Measurements from ENCODE around the gene ZFAND6. TPM values are rescaled to one million over a fixed set of nuclear protein-coding genes. Genes with fewer than 3 reads are reported as not detected.
"Not testable (repeated sequence)": the region's sequence is repeated elsewhere in the genome, so short reads cannot be mapped to it uniquely, and the experiment has no call there.

The ZFAND6 gene
- polyA plus RNA-seq, 3 donors from 2014 or later, result 136 to 143 (median 136) TPM

- DNase-seq, result no peak
- Mint-ChIP-seq H3K36me3 (peaks cover 0 to 4% (median 0%) of the 10 kb centered on the region in 3 donors), H3K4me1 (peaks cover 26 to 28% of the 10 kb centered on the region in 2 donors), H3K27ac (peak overlapping the region; percentile 31 to 91 (median 84)), H3K27me3 (ENCODE audit: low read depth in 3 of 3) (peaks cover 2 to 6% (median 4%) of the 10 kb centered on the region in 3 donors), H3K9me3 (no peaks in the 10 kb centered on the region), H3K4me3 (peak overlapping the region; percentile 78 to 88 (median 84))
Measured at GRCh38 chr15:80151576-80151975, 92.1 kb downstream of the ZFAND6 start.

GRCh38 chr15:80152180-80152895 is 92.9 kb downstream of the ZFAND6 start:
- H3K4me3 Mint-ChIP-seq, result peak overlapping the region; percentile 78 to 92 (median 90)

GRCh38 chr15:80152896-80153876 is 93.7 kb downstream of the ZFAND6 start, which contains the start of gene FAH:
TSS of gene FAH (plus strand) at chr15:80152999. CDS start at chr15:80153055, 56 bp downstream.
- H3K4me1 Mint-ChIP-seq, result peaks cover 26 to 28% of the 10 kb centered on the region in 2 donors
- no peaks in the 10 kb centered on the region for H3K9me3 Mint-ChIP-seq
- peak within 1 kb of the TSS; percentile 90 to 97 (median 90) for H3K4me3 Mint-ChIP-seq
- peak within 1 kb of the TSS; percentile 61 to 92 (median 88) for H3K27ac Mint-ChIP-seq
- peak; percentile 56 to 61 (median 61) for DNase-seq
- no peaks in the 10 kb centered on the region for H3K36me3 Mint-ChIP-seq
- peaks cover 2 to 6% (median 4%) of the 10 kb centered on the region in 3 donors for H3K27me3 Mint-ChIP-seq (ENCODE audit: low read depth in 3 of 3)

More at GRCh38 chr15:80152180-80152895, 92.9 kb downstream of the ZFAND6 start:
- Mint-ChIP-seq H3K27ac (peak overlapping the region; percentile 5 to 91 (median 84)), H3K9me3 (no peaks in the 10 kb centered on the region), H3K4me1 (peaks cover 26 to 28% of the 10 kb centered on the region in 2 donors), H3K27me3 (ENCODE audit: low read depth in 3 of 3) (peaks cover 2 to 6% (median 4%) of the 10 kb centered on the region in 3 donors), H3K36me3 (no peaks in the 10 kb centered on the region)
- DNase-seq, result peak; percentile 70 to 79 (median 79)

- DNase-seq, result no peak
- H3K27ac Mint-ChIP-seq, result peak overlapping the region in 2 of 6 donors; percentile 61 to 91
- H3K4me3 Mint-ChIP-seq, result peak overlapping the region; percentile 90 to 97 (median 90)
- no peaks in the 10 kb centered on the region for H3K36me3 Mint-ChIP-seq
- peaks cover 26 to 28% of the 10 kb centered on the region in 2 donors for H3K4me1 Mint-ChIP-seq
- H3K9me3 Mint-ChIP-seq, result no peaks in the 10 kb centered on the region
- H3K27me3 Mint-ChIP-seq (ENCODE audit: low read depth in 3 of 3), result peaks cover 2 to 5% (median 4%) of the 10 kb centered on the region in 3 donors
Measured at GRCh38 chr15:80153900-80154299, 94.4 kb downstream of the ZFAND6 start.

- H3K36me3 Mint-ChIP-seq, result no peaks in the 10 kb centered on the region
- H3K4me3 Mint-ChIP-seq, result peak overlapping the region in 4 of 5 donors; percentile 33 to 97 (median 91)
- no peak for DNase-seq
- peaks cover 2 to 5% (median 4%) of the 10 kb centered on the region in 3 donors for H3K27me3 Mint-ChIP-seq (ENCODE audit: low read depth in 3 of 3)
- no peaks in the 10 kb centered on the region for H3K9me3 Mint-ChIP-seq
- peak overlapping the region in 1 of 6 donors; percentile 16 for H3K27ac Mint-ChIP-seq
- peaks cover 28 to 30% of the 10 kb centered on the region in 2 donors for H3K4me1 Mint-ChIP-seq
Measured at GRCh38 chr15:80154336-80154735, 94.9 kb downstream of the ZFAND6 start.

GRCh38 chr15:80155001-80155377 is 95.5 kb downstream of the ZFAND6 start:
- Mint-ChIP-seq H3K4me3 (peak overlapping the region; percentile 33 to 97 (median 90)), H3K9me3 (no peaks in the 10 kb centered on the region), H3K36me3 (no peaks in the 10 kb centered on the region), H3K4me1 (peaks cover 35% of the 10 kb centered on the region in 2 donors), H3K27me3 (ENCODE audit: low read depth in 3 of 3) (peaks cover 3 to 5% (median 4%) of the 10 kb centered on the region in 3 donors), H3K27ac (peak overlapping the region in 4 of 6 donors; percentile 13 to 71 (median 50))
- no peak for DNase-seq

GRCh38 chr15:80155378-80156175 is 96.1 kb downstream of the ZFAND6 start:
- H3K4me3 Mint-ChIP-seq, result peak overlapping the region in 2 of 5 donors; percentile 90 to 97

GRCh38 chr15:80156176-80156720 is 96.8 kb downstream of the ZFAND6 start:
- Mint-ChIP-seq H3K27ac (no peak overlapping the region), H3K4me3 (no peak overlapping the region), H3K9me3 (no peaks in the 10 kb centered on the region), H3K36me3 (peaks cover 0 to under 1% (median 0%) of the 10 kb centered on the region in 3 donors), H3K4me1 (peaks cover 47 to 48% of the 10 kb centered on the region in 2 donors), H3K27me3 (ENCODE audit: low read depth in 3 of 3) (peaks cover 3 to 5% (median 4%) of the 10 kb centered on the region in 3 donors)
- no peak for DNase-seq

More at GRCh38 chr15:80155378-80156175, 96.1 kb downstream of the ZFAND6 start:
- Mint-ChIP-seq H3K27ac (peak overlapping the region in 2 of 6 donors; percentile 38 to 71), H3K4me1 (peaks cover 41% of the 10 kb centered on the region in 2 donors)
- not testable (repeated sequence) for H3K36me3 Mint-ChIP-seq; H3K27me3 Mint-ChIP-seq (ENCODE audit: low read depth in 3 of 3); H3K9me3 Mint-ChIP-seq; DNase-seq

GRCh38 chr15:80157215-80157614 is 97.7 kb downstream of the ZFAND6 start:
- Mint-ChIP-seq H3K9me3 (no peaks in the 10 kb centered on the region), H3K27me3 (ENCODE audit: low read depth in 3 of 3) (peaks cover 3 to 5% (median 4%) of the 10 kb centered on the region in 3 donors), H3K4me1 (peaks cover 47 to 50% of the 10 kb centered on the region in 2 donors)

GRCh38 chr15:80159301-80159700 is 99.8 kb downstream of the ZFAND6 start:
- Mint-ChIP-seq H3K9me3 (no peaks in the 10 kb centered on the region), H3K4me3 (peak overlapping the region in 2 of 5 donors; percentile 33 to 60), H3K36me3 (peaks cover 0 to 15% (median 12%) of the 10 kb centered on the region in 3 donors)

More at GRCh38 chr15:80157215-80157614, 97.7 kb downstream of the ZFAND6 start:
- Mint-ChIP-seq H3K27ac (no peak overlapping the region), H3K4me3 (no peak overlapping the region), H3K36me3 (peaks cover 0 to 5% (median 3%) of the 10 kb centered on the region in 3 donors)
- no peak for DNase-seq

GRCh38 chr15:80159811-80160569 is 100.5 kb downstream of the ZFAND6 start:
- peak; percentile 14 to 54 (median 40) for DNase-seq
- Mint-ChIP-seq H3K4me1 (peaks cover 26 to 29% of the 10 kb centered on the region in 2 donors), H3K36me3 (peaks cover 0 to 17% (median 13%) of the 10 kb centered on the region in 3 donors), H3K27ac (peak overlapping the region in 5 of 6 donors; percentile 8 to 78 (median 61)), H3K27me3 (ENCODE audit: low read depth in 3 of 3) (peaks cover 0 to 3% (median 2%) of the 10 kb centered on the region in 3 donors), H3K4me3 (peak overlapping the region in 2 of 5 donors; percentile 33 to 60), H3K9me3 (no peaks in the 10 kb centered on the region)

More at GRCh38 chr15:80159301-80159700, 99.8 kb downstream of the ZFAND6 start:
- Mint-ChIP-seq H3K27ac (peak overlapping the region in 4 of 6 donors; percentile 61 to 78 (median 70)), H3K4me1 (peaks cover 33 to 36% of the 10 kb centered on the region in 2 donors), H3K27me3 (ENCODE audit: low read depth in 3 of 3) (peaks cover 0 to 3% (median 3%) of the 10 kb centered on the region in 3 donors)
- DNase-seq, result no peak
